H1 (cell line): ENCODE results near the gene NAV2.

Experiments
- CEBPB ChIP-seq: IDR thresholded peaks from 2 replicates; pipeline ENCODE4 v1.6.1; 2012; ENCODE audit warnings: low read depth, low read length
- CTCF ChIP-seq, 3 experiments: IDR thresholded peaks; 1 replicate in 2 of 3; 2 replicates in 1 of 3; pipeline versions ENCODE4 v1.5.1 to v1.6.1; 2011; ENCODE audit warnings: low read length in 3 of 3, mild to moderate bottlenecking in 3 of 3, inconsistent platforms in 2 of 3, low read depth in 1 of 3, moderate library complexity in 1 of 3; ENCODE audit not compliant: insufficient read depth in 1 of 3; ENCODE audit errors: control extremely low read depth in 1 of 3
- EZH2 ChIP-seq: fragments of 200-600 bp; sonication (generic); IDR thresholded peaks from 2 replicates; pipeline ENCODE4 v1.7.1; 2012; ENCODE audit warnings: low read depth, mild to moderate bottlenecking, moderate library complexity, low read length, inconsistent platforms; ENCODE audit not compliant: severe bottlenecking
- HDAC6 ChIP-seq: IDR thresholded peaks from one replicate; pipeline ENCODE4 v1.7.1; 2012; ENCODE audit warnings: low read depth, mild to moderate bottlenecking, inconsistent platforms, low read length, moderate library complexity
- MAX ChIP-seq: IDR thresholded peaks from 2 replicates; pipeline ENCODE4 v1.6.1; 2012; ENCODE audit warnings: inconsistent platforms
- RAD21 ChIP-seq, 2 experiments: IDR thresholded peaks in 1 of 2; conservative IDR thresholded peaks in 1 of 2; 2 replicates each; pipeline ENCODE4 v1.6.1; 2011; ENCODE audit warnings: low read depth in 2 of 2, low read length in 2 of 2, improper control_type of control experiment in 1 of 2, inconsistent platforms in 1 of 2, mild to moderate bottlenecking in 1 of 2, moderate library complexity in 1 of 2
- ZNF274 ChIP-seq: IDR thresholded peaks from 2 replicates; pipeline ENCODE4 v1.7.0; 2012; ENCODE audit warnings: low read length, borderline replicate concordance; ENCODE audit errors: extremely low read depth

DNA sequence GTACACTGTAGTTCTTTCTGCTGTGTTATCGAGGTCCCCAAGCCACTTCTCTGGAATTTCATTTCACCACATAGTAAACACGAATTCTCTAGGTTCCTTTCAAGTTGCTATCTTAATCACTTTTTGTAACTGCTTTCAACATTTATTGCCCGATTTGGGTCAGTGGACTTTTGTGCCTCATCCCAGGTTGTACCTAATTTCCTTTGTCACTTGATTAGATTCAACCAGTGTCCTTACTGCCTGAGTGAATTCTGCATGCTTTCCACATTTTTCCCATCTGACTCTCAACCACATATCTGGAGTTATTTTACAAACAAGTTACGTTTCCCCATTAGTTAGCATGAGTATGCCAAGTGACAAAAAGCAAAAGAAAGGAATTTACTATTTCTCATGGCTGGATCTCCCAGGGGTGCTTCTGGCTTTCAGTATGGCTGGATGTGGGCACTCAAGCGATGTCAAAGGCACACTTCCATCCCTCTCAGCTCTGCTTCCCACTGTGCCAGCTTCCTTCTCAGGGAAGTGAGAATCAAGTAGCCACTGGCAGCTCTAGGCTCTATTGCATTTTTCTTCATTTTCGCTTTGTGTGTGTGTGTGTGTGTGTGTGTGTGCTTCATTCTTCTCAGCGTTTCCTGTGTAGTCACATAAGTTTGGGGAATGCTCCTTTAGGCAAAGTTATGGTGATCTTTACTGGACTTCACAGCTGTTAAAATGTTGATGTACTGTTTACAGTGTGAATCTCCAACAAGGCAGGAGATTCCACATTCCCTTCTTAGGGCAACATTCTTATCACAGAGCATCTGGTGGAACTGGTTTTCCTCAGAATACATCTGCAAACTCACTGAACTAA is 318.7 kb downstream of the NAV2 start:
- TF ChIP-seq RAD21 (IDR thresholded peaks at IDR 0.05 in 1 of 2, conservative IDR thresholded peaks at IDR 0.05 in 1 of 2; ENCODE audit: low read depth in 2 of 2, low read length in 2 of 2) (no peak), CTCF (IDR thresholded peaks at IDR 0.05; ENCODE audit: control extremely low read depth in 1 of 3, insufficient read depth in 1 of 3, low read depth in 1 of 3, low read length in 3 of 3) (no peak), HDAC6 (no peak), EZH2 (no peak), CEBPB (no peak), ZNF274 (no peak), MAX (no peak)
